B cell (primary cell): Measurements from ENCODE around the gene APRT. TPM values are rescaled to one million over a fixed set of nuclear protein-coding genes. Genes with fewer than 3 reads are reported as not detected.

Source experiments
- ATAC-seq: fragments of 200-7000 bp; cut with Tn5 transposase; one replicate; pipeline ENCODE4 v1.10.0; 2021; ENCODE audit warnings: low read depth, mild to moderate bottlenecking, moderate number of reproducible peaks, moderate library complexity
- CTCF ChIA-PET: fragments of 350-600 bp; sonication (Branson Sonifier 250); formaldehyde crosslinking; loops from one replicate; lab custom pipeline; 2021; ENCODE audit warnings: antibody characterized with exemption, inconsistent platforms; lab: Charles Lee
- POLR2A ChIA-PET: fragments of 350-600 bp; sonication (Branson Sonifier 250); formaldehyde crosslinking; loops from one replicate; lab custom pipeline; 2021; ENCODE audit warnings: antibody characterized with exemption; lab: Charles Lee
- DNase-seq: peaks from one replicate; pipeline ENCODE4 v3.0.0; 2013
- H2AFZ ChIP-seq: 2 replicates; pipeline ENCODE4 v1.6.1; 2012; ENCODE audit warnings: mild to moderate bottlenecking, low read depth, low read length; ENCODE audit not compliant: insufficient read depth, poor library complexity, severe bottlenecking
- H3K27ac ChIP-seq, 2 donors: 1 replicate in 1 of 2; 2 replicates in 1 of 2; pipeline ENCODE4 v1.5.1; 2012 to 2013; ENCODE audit warnings: low read length in 2 of 2, mild to moderate bottlenecking in 2 of 2, moderate library complexity in 1 of 2
- H3K27me3 ChIP-seq, 4 experiments: fragments of 200-600 bp in 1 of 4; sonication (generic) in 1 of 4; replicated peaks in 1 of 4; 1 replicate in 2 of 4; 2 replicates in 2 of 4; pipeline versions ENCODE4 v1.6.1 to v1.7.0; 2013 to 2016; ENCODE audit warnings: low read length in 3 of 4, mild to moderate bottlenecking in 2 of 4, mixed read lengths in 1 of 4, moderate library complexity in 1 of 4; ENCODE audit not compliant: insufficient read depth in 4 of 4, control insufficient read depth in 3 of 4; ENCODE audit errors: control extremely low read depth in 1 of 4
- H3K36me3 ChIP-seq, 2 experiments: replicated peaks in 1 of 2; 1 replicate in 1 of 2; 2 replicates in 1 of 2; pipeline versions ENCODE4 v1.6.1 to v1.7.1; 2013; ENCODE audit warnings: low read length in 1 of 2; ENCODE audit not compliant: insufficient read depth in 2 of 2, control insufficient read depth in 1 of 2; ENCODE audit errors: control extremely low read depth in 1 of 2, extremely low read depth in 1 of 2
- H3K4me1 ChIP-seq, 2 donors: fragments of 200-600 bp in 1 of 2; sonication (generic) in 1 of 2; 1 replicate in 1 of 2; 2 replicates in 1 of 2; pipeline versions ENCODE4 v1.5.1 to v1.6.1; 2013 to 2017; ENCODE audit warnings: low read length in 2 of 2; ENCODE audit not compliant: control insufficient read depth in 2 of 2, insufficient read depth in 2 of 2
- H3K4me2 ChIP-seq: replicated peaks from 2 replicates; pipeline ENCODE3; 2012; ENCODE audit warnings: mild to moderate bottlenecking, low read depth, low read length; ENCODE audit not compliant: poor library complexity, severe bottlenecking
- H3K4me3 ChIP-seq, 5 experiments: fragments of 200-600 bp in 1 of 5; sonication (generic) in 1 of 5; 1 replicate in 3 of 5; 2 replicates in 2 of 5; pipeline versions ENCODE4 v1.5.1 to v1.7.0; 2011 to 2016; ENCODE audit warnings: low read length in 4 of 5, mild to moderate bottlenecking in 4 of 5, low read depth in 2 of 5, control low read depth in 1 of 5, moderate library complexity in 1 of 5; ENCODE audit not compliant: insufficient read depth in 1 of 5; ENCODE audit errors: control extremely low read depth in 1 of 5, extremely low read depth in 1 of 5
- H3K79me2 ChIP-seq: fragments of 200-600 bp; sonication (generic); one replicate; pipeline ENCODE4 v1.6.0; 2016; ENCODE audit warnings: low read length; ENCODE audit not compliant: control insufficient read depth, insufficient read depth
- H3K9ac ChIP-seq: fragments of 200-600 bp; sonication (generic); 2 replicates; pipeline ENCODE4 v1.6.1; 2017; ENCODE audit warnings: mild to moderate bottlenecking, low read length, moderate library complexity
- H3K9me3 ChIP-seq, 3 donors: one replicate each; pipeline versions ENCODE4 v1.6.1 to v1.7.1; 2013; ENCODE audit warnings: low read length in 2 of 3; ENCODE audit not compliant: control insufficient read depth in 2 of 3, insufficient read depth in 1 of 3; ENCODE audit errors: control extremely low read depth in 1 of 3
- H4K20me1 ChIP-seq: 2 replicates; pipeline ENCODE4 v1.6.0; 2012; ENCODE audit warnings: mild to moderate bottlenecking, low read length; ENCODE audit not compliant: insufficient read depth, control insufficient read depth, poor library complexity, severe bottlenecking
- H3K27ac Mint-ChIP-seq: one replicate; pipeline ENCODE4 v1.8.0; 2021; ENCODE audit warnings: mixed read lengths
- H3K27me3 Mint-ChIP-seq: one replicate; pipeline ENCODE4 v1.8.0; 2021; ENCODE audit warnings: mixed read lengths
- H3K4me1 Mint-ChIP-seq: one replicate; pipeline ENCODE4 v1.8.0; 2021; ENCODE audit warnings: mixed read lengths
- H3K4me3 Mint-ChIP-seq: one replicate; pipeline ENCODE4 v1.8.0; 2021; ENCODE audit warnings: mixed read lengths
- H3K9me3 Mint-ChIP-seq: one replicate; pipeline ENCODE4 v1.8.0; 2022; ENCODE audit warnings: mixed read lengths; ENCODE audit not compliant: insufficient read depth
- CTCF ChIP-seq: fragments of 200-600 bp; IDR thresholded peaks from one replicate; pipeline ENCODE4 v1.8.0; 2022; ENCODE audit warnings: antibody characterized with exemption, mild to moderate bottlenecking
- EZH2 ChIP-seq: IDR thresholded peaks from 2 replicates; pipeline ENCODE4 v1.6.1; 2012; ENCODE audit warnings: borderline replicate concordance, low read depth, mild to moderate bottlenecking, moderate library complexity, low read length; ENCODE audit not compliant: insufficient read depth, poor library complexity, severe bottlenecking
- WGBS: methylation state at CpG from one replicate; pipeline ENCODE4 v1.1.5; 2013; ENCODE audit warnings: missing lambda C conversion rate; ENCODE audit not compliant: insufficient coverage; 5-methylcytosine and 5-hydroxymethylcytosine counted together
- intact Hi-C: fragments of 100-400 bp; cut with micrococcal nuclease; formaldehyde crosslinking; loops from one replicate; pipeline ENCODE4 v1.10.0; 2022
- polyA plus RNA-seq: library from polyadenylated mRNA; depleted of rRNA; stranded (reverse); fragments of >200 nt; gene quantifications from 2 replicates; pipeline ENCODE4 v1.2.3, GENCODE V29; 2012
- total RNA-seq, 2 donors: library from RNA; stranded (reverse); fragments of 120-200 nt in 1 of 2; gene quantifications; 1 replicate in 1 of 2; 2 replicates in 1 of 2; pipeline versions ENCODE4 v1.2.3 to v1.2.4, GENCODE V29; 2013 to 2022

The APRT gene
- total and polyA plus RNA-seq, 2 donors (not counting 1 experiment from before 2014, with no cell fraction given): 124 to 161 TPM

GRCh38 chr16:88796278-88796677, 15.4 kb downstream of the APRT start:
- Mint-ChIP-seq H3K4me3 (no peak overlapping the region), H3K9me3 (no peaks in the 10 kb centered on the region), H3K27me3 (no peaks in the 10 kb centered on the region), H3K4me1 (peaks cover 44% of the 10 kb centered on the region), H3K27ac (no peak overlapping the region)
- CTCF ChIA-PET: interaction anchor here (1.2 kb wide), 1 partner anchor 59 kb away, joined by 3 read pairs; no protein-coding TSS in a partner anchor
- POLR2A ChIA-PET: no interaction called here
- ATAC-seq (no peak), DNase-seq (no peak)
- TF ChIP-seq CTCF: no peak
- no peak for TF ChIP-seq EZH2
- H3K27me3 ChIP-seq: no peaks in the 10 kb centered on the region
- intact Hi-C loops: no loop called here
- H3K9me3 ChIP-seq: peaks cover 0 to 14% (median 0%) of the 10 kb centered on the region in 3 donors
- no peak overlapping the region for H3K27ac ChIP-seq
- H3K4me2 ChIP-seq: no peak overlapping the region
- 91% methylated on average over 3 of the region's 4 CpGs for WGBS
- no peaks in the 10 kb centered on the region for H4K20me1 ChIP-seq
- H3K9ac ChIP-seq: no peak overlapping the region
- no peaks in the 10 kb centered on the region for H3K36me3 ChIP-seq
- no peak overlapping the region for H3K4me3 ChIP-seq
- peaks cover 42 to 56% of the 10 kb centered on the region in 2 donors for H3K4me1 ChIP-seq
- no peak overlapping the region for H2AFZ ChIP-seq
- no peaks in the 10 kb centered on the region for H3K79me2 ChIP-seq

- Histone ChIP-seq H3K9ac (no peak overlapping the region), H3K79me2 (no peaks in the 10 kb centered on the region), H3K4me1 (peaks cover 52 to 62% of the 10 kb centered on the region in 2 donors), H4K20me1 (no peaks in the 10 kb centered on the region), H3K9me3 (peaks cover 0 to 3% (median 0%) of the 10 kb centered on the region in 3 donors), H3K36me3 (no peaks in the 10 kb centered on the region), H3K27me3 (no peaks in the 10 kb centered on the region), H3K27ac (no peak overlapping the region), H2AFZ (peak overlapping the region; percentile 58), H3K4me2 (peak overlapping the region; percentile 66), H3K4me3 (peak overlapping the region in 1 of 5 experiments; percentile 15)
- ChIA-PET CTCF (interaction anchor here (0.7 to 1.6 kb wide), 9 partner anchors 8 to 178 kb away, joined by 3 to 6 read pairs (median 3); no protein-coding TSS in a partner anchor), POLR2A (interaction anchor here (0.7 kb wide), 1 partner anchor 106 kb away, joined by 11 read pairs; no protein-coding TSS in a partner anchor)
- H3K4me3 Mint-ChIP-seq: peak overlapping the region; percentile 34
- ATAC-seq: peak; percentile 42
- no peak for DNase-seq
- intact Hi-C loops: no loop called here
- peaks cover 49% of the 10 kb centered on the region for H3K4me1 Mint-ChIP-seq
- H3K27me3 Mint-ChIP-seq: no peaks in the 10 kb centered on the region
- peak overlapping the region; percentile 32 for H3K27ac Mint-ChIP-seq
- WGBS: 28% methylated on average over 34 of the region's 35 CpGs
- TF ChIP-seq EZH2: no peak
- no peaks in the 10 kb centered on the region for H3K9me3 Mint-ChIP-seq
Measured at GRCh38 chr16:88793251-88793954, 18.3 kb downstream of the APRT start.
